Fibroblast of the aortic adventitia (primary cell): Measurements from ENCODE around the gene ABHD5. TPM values are rescaled to one million over a fixed set of nuclear protein-coding genes. Genes with fewer than 3 reads are reported as not detected.

Source experiments
- DNase-seq: peaks from one replicate; pipeline ENCODE4 v3.0.0-alpha.2; 2010; ENCODE audit warnings: low read depth
- H3K4me3 ChIP-seq: 2 replicates; pipeline ENCODE4 v1.5.1; 2011; ENCODE audit warnings: low read depth, mild to moderate bottlenecking, control low read depth, low read length, moderate library complexity
- CTCF ChIP-seq: IDR thresholded peaks from 2 replicates; pipeline ENCODE4 v1.5.1; 2011; ENCODE audit warnings: mild to moderate bottlenecking, low read length, control low read depth, inconsistent platforms; ENCODE audit not compliant: insufficient read depth
- total RNA-seq: library from RNA; depleted of rRNA; stranded (reverse); fragments of >200 nt; gene quantifications from 2 replicates; pipeline ENCODE4 v1.2.3, GENCODE V29; 2012; ENCODE audit warnings: low replicate concordance

The ABHD5 gene
- total RNA-seq, 1 donor: 27.4 TPM

GRCh38 chr3:43762451-43762850 lies 71.7 kb downstream of the ABHD5 start:
- no peak for TF ChIP-seq CTCF
- DNase-seq: no peak
- H3K4me3 ChIP-seq: no peak overlapping the region

GRCh38 chr3:43764056-43764455 lies 73.3 kb downstream of the ABHD5 start:
- no peak overlapping the region for H3K4me3 ChIP-seq
- no peak for DNase-seq
- TF ChIP-seq CTCF: no peak

GRCh38 chr3:43764471-43764870 lies 73.7 kb downstream of the ABHD5 start:
- TF ChIP-seq CTCF: no peak
- no peak overlapping the region for H3K4me3 ChIP-seq
- no peak for DNase-seq

GRCh38 chr3:43765521-43765971 lies 74.8 kb downstream of the ABHD5 start:
- peak; percentile 82 for DNase-seq
- TF ChIP-seq CTCF: no peak
- no peak overlapping the region for H3K4me3 ChIP-seq

- TF ChIP-seq CTCF: no peak
- DNase-seq: peak; percentile 79
- no peak overlapping the region for H3K4me3 ChIP-seq
Observed at GRCh38 chr3:43766672-43767465, 76.1 kb downstream of the ABHD5 start.

GRCh38 chr3:43768381-43768973 lies 77.7 kb downstream of the ABHD5 start:
- TF ChIP-seq CTCF: no peak
- no peak overlapping the region for H3K4me3 ChIP-seq
- DNase-seq: peak; percentile 84
